Gastroesophageal sphincter (tissue), 4 donors: ENCODE data around the gene ZNF91. TPM values are rescaled to one million over a fixed set of nuclear protein-coding genes. Genes with fewer than 3 reads are reported as not detected.
"Not testable (repeated sequence)": the region's sequence is repeated elsewhere in the genome, so short reads cannot be mapped to it uniquely, and the experiment has no call there.

Source experiments
- ATAC-seq: fragments of 150-250 bp; one replicate; pipeline ENCODE4 v1.9.1; 2016; ENCODE audit warnings: mild to moderate bottlenecking, moderate library complexity
- H3K27ac ChIP-seq, 4 donors: fragments of 200-600 bp; sonication (generic) in 3 of 4; 1 replicate in 3 of 4; 2 replicates in 1 of 4; pipeline ENCODE4 v1.5.1; 2016 to 2019
- H3K27me3 ChIP-seq: fragments of 200-600 bp; sonication (generic); one replicate; pipeline ENCODE4 v1.5.1; 2019
- H3K36me3 ChIP-seq, 2 donors: fragments of 200-600 bp; sonication (generic); one replicate each; pipeline ENCODE4 v1.5.1; 2019; ENCODE audit warnings: control low read depth in 1 of 2
- H3K4me1 ChIP-seq, 3 donors: fragments of 200-600 bp; sonication (generic); 1 replicate in 2 of 3; 2 replicates in 1 of 3; pipeline ENCODE4 v1.5.1; 2016 to 2019; ENCODE audit warnings: control low read depth in 2 of 3
- H3K4me3 ChIP-seq, 2 donors: fragments of 200-600 bp; sonication (generic); one replicate each; pipeline ENCODE4 v1.5.1; 2019; ENCODE audit warnings: mild to moderate bottlenecking in 1 of 2, moderate library complexity in 1 of 2
- H3K9me3 ChIP-seq, 3 donors: fragments of 200-600 bp; sonication (generic); one replicate each; pipeline ENCODE4 v1.5.1; 2017 to 2019; ENCODE audit warnings: control low read depth in 2 of 3
- EP300 ChIP-seq: sonication (generic); formaldehyde crosslinking; IDR thresholded peaks from one replicate; pipeline ENCODE4 v1.6.1; 2017; ENCODE audit warnings: antibody characterized with exemption, mild to moderate bottlenecking
- POLR2A ChIP-seq, 2 donors: fragments of 450-650 bp; IDR thresholded peaks; one replicate each; pipeline ENCODE4 v1.6.1; 2017; ENCODE audit warnings: antibody characterized with exemption in 2 of 2, mild to moderate bottlenecking in 2 of 2, moderate library complexity in 1 of 2
- POLR2AphosphoS5 ChIP-seq: sonication (generic); formaldehyde crosslinking; IDR thresholded peaks from one replicate; pipeline ENCODE4 v1.6.1; 2017; ENCODE audit warnings: antibody characterized with exemption
- WGBS, 2 donors: methylation state at CpG; one replicate each; pipeline ENCODE4 v1.1.5; 2018; ENCODE audit warnings: low coverage in 1 of 2; 5-methylcytosine and 5-hydroxymethylcytosine counted together
- total RNA-seq, 4 donors: library from RNA; depleted of rRNA; stranded (reverse); fragments of >200 nt; gene quantifications; one replicate each; pipeline ENCODE4 v1.1.0, GENCODE V29; 2016
- TF ChIP-seq, protein P1 (sequence below), 4 experiments: fragments of 200-600 bp in 2 of 4; fragments of 450-650 bp in 2 of 4; sonication (generic) in 1 of 4; IDR thresholded peaks; one replicate each; pipeline ENCODE4 v1.5.1; 2017 to 2019; ENCODE audit warnings: antibody characterized with exemption in 4 of 4, mild to moderate bottlenecking in 2 of 4, moderate library complexity in 2 of 4

ZNF91 gene
- total RNA-seq, 4 donors from 2014 or later, result 19.6 to 72.2 (median 36.7) TPM

DNA sequence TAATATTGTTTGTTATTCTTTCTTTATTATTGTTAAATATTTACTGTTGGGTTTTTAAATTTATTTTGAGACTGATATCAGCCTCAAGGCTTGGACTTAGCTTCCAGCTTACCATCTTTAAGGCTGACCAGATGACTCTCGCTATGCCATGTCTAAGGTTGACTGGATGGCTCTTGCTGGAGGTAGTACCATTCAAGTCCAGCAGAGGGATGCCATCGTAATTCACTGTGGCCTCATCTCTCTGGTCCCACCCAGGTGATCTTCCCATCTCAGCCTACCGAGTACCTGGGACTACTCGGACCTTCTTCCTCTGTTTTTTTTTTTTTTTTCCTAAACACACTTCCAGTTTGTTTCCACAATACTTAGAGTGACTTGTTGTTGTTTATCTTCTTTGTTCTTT is 41.7 kb upstream of the ZNF91 start:
- peaks cover 0 to 18% (median 0%) of the 10 kb centered on the region in 3 donors for H3K9me3 ChIP-seq
- no peaks in the 10 kb centered on the region for H3K4me1 ChIP-seq
- no peaks in the 10 kb centered on the region for H3K27me3 ChIP-seq
- no peak overlapping the region for H3K27ac ChIP-seq
- 77 to 83% methylated on average over 4 of the region's 4 CpGs for WGBS, 2 donors
- H3K4me3 ChIP-seq, result no peak overlapping the region
- no peaks in the 10 kb centered on the region for H3K36me3 ChIP-seq
- no peak for TF ChIP-seq EP300
- TF ChIP-seq, protein P1, sequence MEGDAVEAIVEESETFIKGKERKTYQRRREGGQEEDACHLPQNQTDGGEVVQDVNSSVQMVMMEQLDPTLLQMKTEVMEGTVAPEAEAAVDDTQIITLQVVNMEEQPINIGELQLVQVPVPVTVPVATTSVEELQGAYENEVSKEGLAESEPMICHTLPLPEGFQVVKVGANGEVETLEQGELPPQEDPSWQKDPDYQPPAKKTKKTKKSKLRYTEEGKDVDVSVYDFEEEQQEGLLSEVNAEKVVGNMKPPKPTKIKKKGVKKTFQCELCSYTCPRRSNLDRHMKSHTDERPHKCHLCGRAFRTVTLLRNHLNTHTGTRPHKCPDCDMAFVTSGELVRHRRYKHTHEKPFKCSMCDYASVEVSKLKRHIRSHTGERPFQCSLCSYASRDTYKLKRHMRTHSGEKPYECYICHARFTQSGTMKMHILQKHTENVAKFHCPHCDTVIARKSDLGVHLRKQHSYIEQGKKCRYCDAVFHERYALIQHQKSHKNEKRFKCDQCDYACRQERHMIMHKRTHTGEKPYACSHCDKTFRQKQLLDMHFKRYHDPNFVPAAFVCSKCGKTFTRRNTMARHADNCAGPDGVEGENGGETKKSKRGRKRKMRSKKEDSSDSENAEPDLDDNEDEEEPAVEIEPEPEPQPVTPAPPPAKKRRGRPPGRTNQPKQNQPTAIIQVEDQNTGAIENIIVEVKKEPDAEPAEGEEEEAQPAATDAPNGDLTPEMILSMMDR (IDR thresholded peaks at IDR 0.05), result no peak
- TF ChIP-seq POLR2AphosphoS5, result no peak
- TF ChIP-seq POLR2A (IDR thresholded peaks at IDR 0.05), result no peak
- ATAC-seq, result no peak

DNA sequence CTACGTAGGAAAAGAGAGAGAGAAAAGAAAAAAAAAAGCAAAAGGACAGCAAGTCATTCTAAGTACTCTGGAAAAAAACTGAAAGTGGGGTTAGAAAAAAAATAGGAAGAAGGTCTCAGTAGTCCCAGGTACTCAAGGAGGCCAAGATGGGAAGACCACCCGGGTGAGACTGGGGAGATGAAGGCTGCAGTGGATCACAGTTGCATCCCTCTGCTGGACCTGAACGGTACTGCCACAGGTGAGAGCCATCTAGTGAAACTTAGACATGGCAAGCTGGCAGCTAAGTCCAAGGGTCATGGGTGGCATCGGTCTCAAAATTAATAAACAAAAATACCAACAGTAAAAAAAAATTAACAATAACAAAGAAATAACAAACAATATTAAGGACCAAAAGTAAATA is 41.0 kb upstream of the ZNF91 start:
- H3K27ac ChIP-seq, result no peak overlapping the region
- no peaks in the 10 kb centered on the region for H3K27me3 ChIP-seq
- TF ChIP-seq EP300, result no peak
- TF ChIP-seq, protein P1 (IDR thresholded peaks at IDR 0.05), result no peak
- no peak for TF ChIP-seq POLR2A (IDR thresholded peaks at IDR 0.05)
- no peak for TF ChIP-seq POLR2AphosphoS5
- no peak for ATAC-seq
- peaks cover 0 to 18% (median 0%) of the 10 kb centered on the region in 3 donors for H3K9me3 ChIP-seq
- H3K4me3 ChIP-seq, result no peak overlapping the region
- no peaks in the 10 kb centered on the region for H3K4me1 ChIP-seq
- no peaks in the 10 kb centered on the region for H3K36me3 ChIP-seq
- WGBS, 2 donors, result 89 to 100% methylated on average over 1 to 3 of the region's 4 CpGs

DNA sequence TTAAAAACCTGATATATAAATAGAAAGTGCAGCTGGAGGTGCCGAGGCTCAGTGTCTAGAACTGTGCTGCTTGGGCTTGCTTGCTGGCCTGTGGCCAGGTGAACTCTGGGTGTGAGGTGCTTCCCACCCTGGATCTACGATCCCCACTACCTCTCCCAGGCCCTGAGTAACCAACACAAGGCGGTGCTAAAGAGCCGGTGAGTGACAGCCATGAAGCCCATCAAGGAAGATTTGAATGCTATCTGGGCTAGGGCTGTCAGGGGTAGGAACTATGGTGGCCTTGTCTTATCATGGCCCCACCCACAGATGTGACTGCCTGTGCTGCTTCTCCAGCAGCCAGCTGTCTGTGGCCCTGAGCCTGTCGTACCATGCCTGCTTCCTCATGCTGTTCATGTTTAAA is 25.6 kb upstream of the ZNF91 start:
- WGBS, 2 donors, result 27 to 81% methylated on average over 3 of the region's 5 CpGs
- no peak overlapping the region for H3K4me3 ChIP-seq
- TF ChIP-seq EP300, result no peak
- TF ChIP-seq, protein P1 (IDR thresholded peaks at IDR 0.05), result no peak
- TF ChIP-seq POLR2A (IDR thresholded peaks at IDR 0.05), result no peak
- no peak for TF ChIP-seq POLR2AphosphoS5
- peaks cover 16% of the 10 kb centered on the region for H3K27me3 ChIP-seq
- ATAC-seq, result no peak
- H3K9me3 ChIP-seq, result no peaks in the 10 kb centered on the region
- no peaks in the 10 kb centered on the region for H3K36me3 ChIP-seq
- no peak overlapping the region for H3K27ac ChIP-seq
- H3K4me1 ChIP-seq, result peaks cover 0 to 3% (median 0%) of the 10 kb centered on the region in 3 donors

GRCh38 chr19:23419261-23419660 is 24.0 kb upstream of the ZNF91 start:
- Histone ChIP-seq H3K27me3 (peaks cover 30% of the 10 kb centered on the region), H3K4me1 (peaks cover 0 to 14% (median 7%) of the 10 kb centered on the region in 3 donors)
- no CpG with 5 or more reads among the region's 38 CpGs for WGBS, 2 donors
- H3K36me3 ChIP-seq, ATAC-seq, H3K9me3 ChIP-seq, H3K4me3 ChIP-seq, H3K27ac ChIP-seq: not testable (repeated sequence)

DNA sequence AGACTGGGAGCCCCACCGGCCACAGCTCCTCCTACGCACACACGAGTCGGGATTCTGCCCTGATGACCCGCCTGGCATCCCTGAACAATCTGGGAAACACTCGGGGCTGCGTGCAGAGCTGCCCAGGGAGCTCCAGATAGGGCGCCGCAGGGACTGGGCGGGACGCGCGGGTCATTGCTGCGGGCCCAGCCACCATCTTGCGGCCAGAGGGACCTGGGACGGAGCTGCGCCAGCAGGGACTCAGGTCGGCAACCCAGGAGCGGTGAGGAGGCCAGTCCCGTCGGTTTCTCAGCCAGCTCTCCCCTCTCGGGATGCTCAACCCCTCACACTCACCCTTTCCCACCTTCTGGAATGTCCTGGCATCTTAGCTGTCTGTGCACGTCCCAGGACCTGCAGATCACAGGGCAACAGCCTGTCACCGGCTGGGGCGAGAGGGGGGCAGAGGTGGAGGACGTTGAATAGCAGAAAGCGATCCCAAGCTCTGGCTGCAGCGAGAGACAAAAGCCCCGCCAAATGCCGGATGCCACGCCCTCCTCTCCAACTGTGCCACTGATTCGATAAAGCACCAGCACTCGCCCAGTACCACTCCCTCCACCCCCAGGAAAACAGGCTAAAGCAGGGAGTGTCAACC is 20.4 kb upstream of the ZNF91 start:
- Histone ChIP-seq H3K4me1 (peaks cover 0 to 14% (median 7%) of the 10 kb centered on the region in 3 donors), H3K27ac (no peak overlapping the region), H3K9me3 (no peaks in the 10 kb centered on the region), H3K27me3 (peaks cover 35% of the 10 kb centered on the region), H3K36me3 (no peaks in the 10 kb centered on the region), H3K4me3 (peak overlapping the region; percentile 1 to 46)
- ATAC-seq, result no peak
- TF ChIP-seq POLR2AphosphoS5, result no peak
- no peak for TF ChIP-seq EP300
- no peak for TF ChIP-seq POLR2A (IDR thresholded peaks at IDR 0.05)
- TF ChIP-seq, protein P1 (IDR thresholded peaks at IDR 0.05), result no peak
- WGBS, 2 donors, result 0% methylated on average over 5 of the region's 33 CpGs; no CpG with 5 or more reads in 1 of the 2 donors
